ENCODE results near the gene ZNF599. TPM values are rescaled to one million over a fixed set of nuclear protein-coding genes. Genes with fewer than 3 reads are reported as not detected.

The ZNF599 gene
- total and polyA plus RNA-seq, 2 of the 13 experiments (the other 11 are each of a cell fraction or from before 2014, with no cell fraction given) = 5.8 to 7.3 TPM

DNA sequence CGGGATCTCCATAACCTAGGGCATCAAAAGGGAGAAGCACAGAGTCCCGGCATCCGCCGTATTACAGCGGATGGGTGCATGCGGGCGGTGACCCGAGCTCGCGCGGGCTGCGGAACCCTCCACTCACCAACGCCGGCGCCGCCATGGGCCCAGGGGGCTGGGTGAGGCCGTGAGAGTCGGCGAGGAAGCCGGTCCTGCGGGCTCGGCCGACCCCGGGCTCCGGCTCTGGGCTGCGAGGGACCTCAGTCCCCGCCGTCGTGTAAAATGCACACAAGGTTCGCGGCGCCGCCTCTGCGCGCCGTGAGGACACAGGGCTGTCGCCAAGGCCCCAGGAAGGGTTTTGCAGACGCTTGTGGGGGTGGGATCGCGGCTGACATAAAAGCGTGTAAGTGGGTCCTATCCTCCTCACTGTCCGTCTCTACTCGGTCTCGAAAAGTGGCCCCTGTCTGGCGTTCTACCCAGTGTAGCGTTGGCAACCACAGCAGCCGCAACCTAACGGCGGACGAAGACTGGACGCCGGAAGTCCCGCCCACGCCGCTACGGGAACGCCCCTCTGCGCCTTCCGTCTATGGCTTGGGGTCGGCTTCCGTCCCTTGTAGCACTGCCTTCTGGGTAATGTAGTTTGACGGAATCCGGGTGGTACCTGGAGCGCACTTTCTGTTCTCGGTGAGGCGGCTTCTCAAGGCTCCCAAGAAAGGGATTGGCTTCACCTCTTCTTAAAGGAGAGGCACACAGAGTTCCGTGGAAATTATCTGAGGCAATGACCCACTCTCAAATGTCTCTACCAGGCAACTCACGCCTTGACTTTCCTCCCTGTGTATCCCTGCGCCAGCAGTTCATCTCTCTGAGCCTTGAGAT is at the start of gene ZNF599 (continued):
- TF ChIP-seq, protein P1, sequence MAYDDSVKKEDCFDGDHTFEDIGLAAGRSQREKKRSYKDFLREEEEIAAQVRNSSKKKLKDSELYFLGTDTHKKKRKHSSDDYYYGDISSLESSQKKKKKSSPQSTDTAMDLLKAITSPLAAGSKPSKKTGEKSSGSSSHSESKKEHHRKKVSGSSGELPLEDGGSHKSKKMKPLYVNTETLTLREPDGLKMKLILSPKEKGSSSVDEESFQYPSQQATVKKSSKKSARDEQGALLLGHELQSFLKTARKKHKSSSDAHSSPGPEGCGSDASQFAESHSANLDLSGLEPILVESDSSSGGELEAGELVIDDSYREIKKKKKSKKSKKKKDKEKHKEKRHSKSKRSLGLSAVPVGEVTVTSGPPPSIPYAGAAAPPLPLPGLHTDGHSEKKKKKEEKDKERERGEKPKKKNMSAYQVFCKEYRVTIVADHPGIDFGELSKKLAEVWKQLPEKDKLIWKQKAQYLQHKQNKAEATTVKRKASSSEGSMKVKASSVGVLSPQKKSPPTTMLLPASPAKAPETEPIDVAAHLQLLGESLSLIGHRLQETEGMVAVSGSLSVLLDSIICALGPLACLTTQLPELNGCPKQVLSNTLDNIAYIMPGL (CRISPR knock-in tag; IDR thresholded peaks at IDR 0.05; ENCODE audit: borderline replicate concordance in 1 of 2, low read depth in 1 of 2) = peak; percentile 73 to 74; a peak in 3 of 4 replicates
- TF ChIP-seq ZNF501 (CRISPR knock-in tag; IDR thresholded peaks at IDR 0.05) (peak; percentile 76), PRPF4 (IDR thresholded peaks at IDR 0.05; ENCODE audit: low read depth, low read length, poor library complexity, severe bottlenecking) (no peak), SMAD3 (CRISPR knock-in tag; IDR thresholded peaks at IDR 0.05) (no peak), MTA3 (CRISPR knock-in tag; IDR thresholded peaks at IDR 0.05) (no peak), WIZ (CRISPR knock-in tag; IDR thresholded peaks at IDR 0.05) (0 out of 2 replicates have a peak, but pooled peaks have one; percentile 56), JARID2 (CRISPR knock-in tag; IDR thresholded peaks at IDR 0.05; ENCODE audit: insufficient replicate concordance) (no peak), ZSCAN31 (CRISPR knock-in tag; IDR thresholded peaks at IDR 0.05; ENCODE audit: low read depth) (0 out of 2 replicates have a peak, but pooled peaks have one; percentile 54), SIN3A (IDR thresholded peaks at IDR 0.05; ENCODE audit: borderline replicate concordance, low read depth, low read length) (no peak; the same call in 1 of the 2 replicates), ZNF44 (CRISPR knock-in tag; IDR thresholded peaks at IDR 0.05) (peak; percentile 71; the same call in 1 of the 2 replicates), SP140L (CRISPR knock-in tag; IDR thresholded peaks at IDR 0.05; ENCODE audit: borderline replicate concordance) (no peak), ZNF768 (CRISPR knock-in tag; IDR thresholded peaks at IDR 0.05) (peak; percentile 56; the same call in 1 of the 2 replicates), NKX3-1 (CRISPR knock-in tag; IDR thresholded peaks at IDR 0.05) (peak; percentile 67; the same call in 1 of the 2 replicates), HOXA7 (CRISPR knock-in tag; IDR thresholded peaks at IDR 0.05) (no peak), CBFB (CRISPR knock-in tag; IDR thresholded peaks at IDR 0.05) (peak; percentile 64; the same call in 1 of the 2 replicates), ZNF530 (CRISPR knock-in tag; IDR thresholded peaks at IDR 0.05; ENCODE audit: low read depth) (no peak), GATA4 (IDR thresholded peaks at IDR 0.05; ENCODE audit: borderline replicate concordance, low read depth) (no peak), ZNF10 (CRISPR knock-in tag; IDR thresholded peaks at IDR 0.05; ENCODE audit: borderline replicate concordance, low read depth) (no peak)
- TF ChIP-seq, protein P2, sequence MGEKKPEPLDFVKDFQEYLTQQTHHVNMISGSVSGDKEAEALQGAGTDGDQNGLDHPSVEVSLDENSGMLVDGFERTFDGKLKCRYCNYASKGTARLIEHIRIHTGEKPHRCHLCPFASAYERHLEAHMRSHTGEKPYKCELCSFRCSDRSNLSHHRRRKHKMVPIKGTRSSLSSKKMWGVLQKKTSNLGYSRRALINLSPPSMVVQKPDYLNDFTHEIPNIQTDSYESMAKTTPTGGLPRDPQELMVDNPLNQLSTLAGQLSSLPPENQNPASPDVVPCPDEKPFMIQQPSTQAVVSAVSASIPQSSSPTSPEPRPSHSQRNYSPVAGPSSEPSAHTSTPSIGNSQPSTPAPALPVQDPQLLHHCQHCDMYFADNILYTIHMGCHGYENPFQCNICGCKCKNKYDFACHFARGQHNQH (CRISPR knock-in tag; IDR thresholded peaks at IDR 0.05) = 0 out of 2 replicates have a peak, but pooled peaks have one; percentile 33
- TF ChIP-seq, protein P3, sequence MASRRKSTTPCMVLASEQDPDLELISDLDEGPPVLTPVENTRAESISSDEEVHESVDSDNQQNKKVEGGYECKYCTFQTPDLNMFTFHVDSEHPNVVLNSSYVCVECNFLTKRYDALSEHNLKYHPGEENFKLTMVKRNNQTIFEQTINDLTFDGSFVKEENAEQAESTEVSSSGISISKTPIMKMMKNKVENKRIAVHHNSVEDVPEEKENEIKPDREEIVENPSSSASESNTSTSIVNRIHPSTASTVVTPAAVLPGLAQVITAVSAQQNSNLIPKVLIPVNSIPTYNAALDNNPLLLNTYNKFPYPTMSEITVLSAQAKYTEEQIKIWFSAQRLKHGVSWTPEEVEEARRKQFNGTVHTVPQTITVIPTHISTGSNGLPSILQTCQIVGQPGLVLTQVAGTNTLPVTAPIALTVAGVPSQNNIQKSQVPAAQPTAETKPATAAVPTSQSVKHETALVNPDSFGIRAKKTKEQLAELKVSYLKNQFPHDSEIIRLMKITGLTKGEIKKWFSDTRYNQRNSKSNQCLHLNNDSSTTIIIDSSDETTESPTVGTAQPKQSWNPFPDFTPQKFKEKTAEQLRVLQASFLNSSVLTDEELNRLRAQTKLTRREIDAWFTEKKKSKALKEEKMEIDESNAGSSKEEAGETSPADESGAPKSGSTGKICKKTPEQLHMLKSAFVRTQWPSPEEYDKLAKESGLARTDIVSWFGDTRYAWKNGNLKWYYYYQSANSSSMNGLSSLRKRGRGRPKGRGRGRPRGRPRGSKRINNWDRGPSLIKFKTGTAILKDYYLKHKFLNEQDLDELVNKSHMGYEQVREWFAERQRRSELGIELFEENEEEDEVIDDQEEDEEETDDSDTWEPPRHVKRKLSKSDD (CRISPR knock-in tag; IDR thresholded peaks at IDR 0.05; ENCODE audit: low read depth) = no peak
- TF ChIP-seq, protein P4, sequence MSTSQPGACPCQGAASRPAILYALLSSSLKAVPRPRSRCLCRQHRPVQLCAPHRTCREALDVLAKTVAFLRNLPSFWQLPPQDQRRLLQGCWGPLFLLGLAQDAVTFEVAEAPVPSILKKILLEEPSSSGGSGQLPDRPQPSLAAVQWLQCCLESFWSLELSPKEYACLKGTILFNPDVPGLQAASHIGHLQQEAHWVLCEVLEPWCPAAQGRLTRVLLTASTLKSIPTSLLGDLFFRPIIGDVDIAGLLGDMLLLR (CRISPR knock-in tag; IDR thresholded peaks at IDR 0.05) = peak; percentile 70
- TF ChIP-seq, protein P5, sequence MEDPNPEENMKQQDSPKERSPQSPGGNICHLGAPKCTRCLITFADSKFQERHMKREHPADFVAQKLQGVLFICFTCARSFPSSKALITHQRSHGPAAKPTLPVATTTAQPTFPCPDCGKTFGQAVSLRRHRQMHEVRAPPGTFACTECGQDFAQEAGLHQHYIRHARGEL (CRISPR knock-in tag; IDR thresholded peaks at IDR 0.05) = 0 out of 2 replicates have a peak, but pooled peaks have one; percentile 51

All from HepG2 (cell line).